A673 (cell line): Measurements from ENCODE around the gene NBEA. TPM values are rescaled to one million over a fixed set of nuclear protein-coding genes. Genes with fewer than 3 reads are reported as not detected.

ENCODE experiments used
- BruUV-seq: library from RNA; stranded (reverse); fragments of 400-500 nt; replicated peaks from 2 replicates; lab custom pipeline; 2021; lab: Mats Ljungman, UMichigan
- CTCF ChIA-PET: fragments of 300-600 bp; sonication (Branson Sonifier 250); formaldehyde crosslinking; loops from one replicate; lab custom pipeline; 2022; ENCODE audit warnings: antibody characterized with exemption; lab: Charles Lee
- POLR2A ChIA-PET: fragments of 300-600 bp; sonication (Branson Sonifier 250); formaldehyde crosslinking; loops from one replicate; lab custom pipeline; 2022; ENCODE audit warnings: antibody characterized with exemption; ENCODE audit not compliant: low non-redundant PET; lab: Charles Lee
- DNase-seq: peaks from one replicate; pipeline ENCODE4 v3.0.0-alpha.2; 2015; ENCODE audit warnings: low spot score
- H3K27ac ChIP-seq: fragments of 200-600 bp; sonication (generic); 2 replicates; pipeline ENCODE4 v1.5.1; 2016; ENCODE audit warnings: mixed run types, low read depth, mild to moderate bottlenecking, mixed read lengths, antibody characterized with exemption, low read length; ENCODE audit not compliant: poor library complexity, severe bottlenecking
- H3K27me3 ChIP-seq: fragments of 200-600 bp; sonication (generic); replicated peaks from 2 replicates; pipeline ENCODE4 v1.6.1; 2017; ENCODE audit warnings: mixed run types, low read depth, mild to moderate bottlenecking, mixed read lengths, antibody characterized with exemption, low read length; ENCODE audit not compliant: insufficient read depth, poor library complexity
- H3K36me3 ChIP-seq: fragments of 200-600 bp; sonication (generic); 2 replicates; pipeline ENCODE4 v1.6.1; 2016; ENCODE audit warnings: mixed run types, mild to moderate bottlenecking, mixed read lengths, antibody characterized with exemption, low read length; ENCODE audit not compliant: insufficient read depth, poor library complexity, severe bottlenecking
- H3K4me1 ChIP-seq: fragments of 200-600 bp; sonication (generic); 2 replicates; pipeline ENCODE4 v1.6.1; 2017; ENCODE audit warnings: mixed run types, mild to moderate bottlenecking, mixed read lengths, antibody characterized with exemption, low read length; ENCODE audit not compliant: insufficient read depth, poor library complexity, severe bottlenecking
- H3K4me3 ChIP-seq: fragments of 200-600 bp; sonication (generic); 2 replicates; pipeline ENCODE4 v1.5.1; 2016; ENCODE audit warnings: low read depth, mixed run types, mild to moderate bottlenecking, mixed read lengths, low read length; ENCODE audit not compliant: poor library complexity, severe bottlenecking
- H3K9me3 ChIP-seq: fragments of 200-600 bp; sonication (generic); 2 replicates; pipeline ENCODE4 v1.6.1; 2016; ENCODE audit warnings: mixed run types, low read depth, mild to moderate bottlenecking, mixed read lengths, antibody characterized with exemption, low read length; ENCODE audit not compliant: poor library complexity, severe bottlenecking
- CTCF ChIP-seq: fragments of 300-800, 200-600 bp; sonication (generic); conservative IDR thresholded peaks from 2 replicates; pipeline ENCODE4 v1.5.1; 2017; ENCODE audit warnings: low read depth, mild to moderate bottlenecking, antibody characterized with exemption, low read length, moderate library complexity, mixed read lengths
- EZH2 ChIP-seq: fragments of 200-600 bp; sonication (generic); IDR thresholded peaks from 2 replicates; pipeline ENCODE4 v1.6.1; 2017; ENCODE audit warnings: borderline replicate concordance, low read depth, mild to moderate bottlenecking, mixed read lengths, antibody characterized with exemption, low read length; ENCODE audit not compliant: poor library complexity, severe bottlenecking
- intact Hi-C: fragments of 100-400 bp; cut with micrococcal nuclease; formaldehyde crosslinking; loops from one replicate; pipeline ENCODE4 v1.10.0; 2022; ENCODE audit not compliant: unreplicated experiment
- total RNA-seq: library from RNA; stranded (reverse); gene quantifications from 2 replicates; pipeline ENCODE4 v1.2.3, GENCODE V29; 2021

Gene NBEA
- total RNA-seq, 1 experiment from 2014 or later = 4.2 TPM

- CTCF ChIA-PET = no interaction called here
Observed at GRCh38 chr13:35345992-35346391, 403.9 kb downstream of the NBEA start.

GRCh38 chr13:35346494-35346893 lies 404.4 kb downstream of the NBEA start:
- no peaks in the 10 kb centered on the region for H3K9me3 ChIP-seq
- intact Hi-C loops = no loop called here
- CTCF ChIA-PET = no interaction called here
- DNase-seq = no peak
- no peak overlapping the region for H3K27ac ChIP-seq
- TF ChIP-seq EZH2 (no peak), CTCF (no peak)
- POLR2A ChIA-PET = no interaction called here
- H3K36me3 ChIP-seq = no peaks in the 10 kb centered on the region
- no peaks in the 10 kb centered on the region for H3K27me3 ChIP-seq
- no peak overlapping the region for H3K4me3 ChIP-seq
- H3K4me1 ChIP-seq = no peaks in the 10 kb centered on the region
- no TSS peak for BruUV-seq

More at GRCh38 chr13:35345992-35346391, 403.9 kb downstream of the NBEA start:
- Histone ChIP-seq H3K27ac (no peak overlapping the region), H3K36me3 (no peaks in the 10 kb centered on the region), H3K4me3 (no peak overlapping the region), H3K9me3 (no peaks in the 10 kb centered on the region), H3K27me3 (no peaks in the 10 kb centered on the region), H3K4me1 (no peaks in the 10 kb centered on the region)
- no TSS peak for BruUV-seq
- intact Hi-C loops = no loop called here
- POLR2A ChIA-PET = no interaction called here
- TF ChIP-seq EZH2 (no peak), CTCF (no peak)
- no peak for DNase-seq

GRCh38 chr13:35347679-35348205 lies 405.7 kb downstream of the NBEA start:
- TF ChIP-seq CTCF = no peak
- no peak for TF ChIP-seq EZH2
- ChIA-PET POLR2A (no interaction called here), CTCF (no interaction called here)
- Histone ChIP-seq H3K27ac (no peak overlapping the region), H3K4me3 (no peak overlapping the region), H3K9me3 (no peaks in the 10 kb centered on the region), H3K4me1 (no peaks in the 10 kb centered on the region), H3K27me3 (no peaks in the 10 kb centered on the region), H3K36me3 (no peaks in the 10 kb centered on the region)
- DNase-seq = no peak
- BruUV-seq = no TSS peak
- intact Hi-C loops = no loop called here
